ENCODE data around the gene LHFPL6.

The LHFPL6 gene

DNA sequence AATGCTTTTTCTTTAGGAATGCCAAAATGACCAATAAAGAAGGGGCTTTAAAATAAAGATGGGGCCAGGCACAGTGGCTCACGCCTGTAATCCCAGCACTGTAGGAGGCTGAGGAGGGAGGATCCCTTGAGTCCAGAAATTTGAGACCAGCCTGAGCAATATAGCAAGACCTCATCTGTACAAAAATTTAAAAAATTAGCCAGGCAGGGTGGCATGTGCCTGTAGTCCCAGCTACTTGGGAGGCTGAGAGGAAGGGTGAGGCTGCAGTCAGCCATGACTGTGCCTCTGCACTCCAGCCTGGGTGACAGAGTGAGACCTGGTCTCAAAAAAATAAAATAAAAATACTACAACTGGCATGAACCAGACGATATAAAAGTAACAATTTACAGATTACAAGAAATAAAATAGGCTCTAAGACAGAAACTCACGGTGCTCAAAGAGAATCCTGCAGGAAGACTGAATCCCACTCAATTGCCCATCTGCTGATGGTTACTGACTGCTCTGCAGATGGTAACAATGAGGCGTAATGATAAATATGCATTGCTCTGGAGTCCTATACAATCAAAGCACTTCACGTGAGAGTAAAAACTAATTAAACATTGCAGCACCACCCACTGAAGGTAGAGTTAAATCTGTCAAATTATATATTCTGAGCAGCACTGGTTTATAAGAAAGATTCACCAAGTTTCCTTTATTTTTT lies 93.2 kb downstream of the LHFPL6 start:
- DNase-seq, result no peak

DNA sequence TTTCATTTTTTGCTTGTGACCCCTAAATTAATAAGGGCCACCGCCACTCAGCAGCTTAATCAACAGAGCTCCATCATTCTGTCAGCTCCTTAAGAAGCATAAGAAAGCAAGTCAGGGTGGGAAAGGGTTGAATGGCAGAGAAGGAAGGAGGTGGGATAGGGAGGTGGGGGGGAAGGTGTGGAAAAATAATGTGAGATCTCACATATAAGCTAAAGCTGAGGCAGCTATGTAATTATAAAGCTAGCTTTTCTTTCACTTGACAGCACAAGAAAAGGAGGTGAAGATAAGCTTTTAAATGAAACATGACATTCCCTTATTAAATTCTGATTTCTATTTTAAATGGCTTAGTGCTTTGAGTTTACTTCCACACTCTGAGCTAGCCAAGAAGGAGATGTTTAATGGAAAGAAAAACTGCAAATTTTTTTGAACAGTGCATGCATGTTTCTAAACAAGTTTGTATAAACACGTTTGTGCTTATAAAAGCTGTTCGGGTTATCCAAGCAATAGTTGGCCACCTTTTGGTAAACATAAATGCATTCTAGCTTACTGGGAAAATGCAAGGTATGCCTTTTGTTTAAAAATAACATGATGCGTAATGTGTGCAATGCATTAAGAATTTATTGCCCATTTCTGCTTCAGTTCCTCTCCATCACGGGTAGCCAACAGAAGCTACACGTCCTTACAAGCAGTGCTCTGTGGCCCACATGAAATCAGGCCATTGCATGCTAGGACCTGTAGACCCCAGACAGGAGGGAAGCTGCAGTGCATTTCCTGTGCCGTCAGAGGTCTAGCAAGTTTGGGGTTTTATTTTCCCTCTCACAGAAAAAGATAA lies 96.2 kb downstream of the LHFPL6 start:
- DNase-seq, result no peak

DNA sequence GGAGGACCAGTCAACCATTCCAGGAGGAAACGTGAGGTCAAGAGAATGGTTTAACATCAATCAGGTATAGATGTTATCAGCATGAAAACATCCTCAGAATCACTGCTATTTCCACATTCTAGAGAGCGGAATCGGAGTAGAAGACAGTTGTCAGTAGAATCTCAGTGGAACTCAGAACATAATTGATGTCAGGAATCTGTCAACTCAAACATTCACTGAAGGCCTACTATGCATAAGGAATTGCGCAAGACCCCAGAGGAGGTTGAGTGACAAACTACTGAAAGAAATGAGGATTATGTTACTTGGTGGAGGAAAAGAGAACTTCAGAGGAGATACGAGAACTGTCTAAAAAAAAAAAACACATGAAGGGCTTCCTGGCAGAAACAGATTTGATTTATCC lies 97.8 kb downstream of the LHFPL6 start:
- no peak for DNase-seq

DNA sequence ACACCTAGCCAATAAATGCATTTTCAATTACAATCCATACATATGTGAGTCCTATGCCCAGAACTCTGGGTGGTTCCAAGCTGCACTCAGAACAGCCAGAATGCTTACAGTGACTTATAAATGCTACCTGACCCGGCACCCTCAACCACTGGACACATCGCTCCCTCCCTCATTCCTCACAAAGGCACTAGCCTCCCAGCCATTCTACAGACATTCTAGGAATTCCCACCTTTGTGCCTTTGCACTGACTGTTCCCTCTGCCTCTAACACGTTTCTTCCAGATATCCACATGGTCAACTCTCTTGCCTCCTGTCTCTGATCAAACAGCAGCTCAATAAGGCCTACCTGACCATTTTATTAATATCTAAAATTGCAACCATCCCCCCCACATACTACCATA lies 99.9 kb downstream of the LHFPL6 start:
- no peak for DNase-seq

DNA sequence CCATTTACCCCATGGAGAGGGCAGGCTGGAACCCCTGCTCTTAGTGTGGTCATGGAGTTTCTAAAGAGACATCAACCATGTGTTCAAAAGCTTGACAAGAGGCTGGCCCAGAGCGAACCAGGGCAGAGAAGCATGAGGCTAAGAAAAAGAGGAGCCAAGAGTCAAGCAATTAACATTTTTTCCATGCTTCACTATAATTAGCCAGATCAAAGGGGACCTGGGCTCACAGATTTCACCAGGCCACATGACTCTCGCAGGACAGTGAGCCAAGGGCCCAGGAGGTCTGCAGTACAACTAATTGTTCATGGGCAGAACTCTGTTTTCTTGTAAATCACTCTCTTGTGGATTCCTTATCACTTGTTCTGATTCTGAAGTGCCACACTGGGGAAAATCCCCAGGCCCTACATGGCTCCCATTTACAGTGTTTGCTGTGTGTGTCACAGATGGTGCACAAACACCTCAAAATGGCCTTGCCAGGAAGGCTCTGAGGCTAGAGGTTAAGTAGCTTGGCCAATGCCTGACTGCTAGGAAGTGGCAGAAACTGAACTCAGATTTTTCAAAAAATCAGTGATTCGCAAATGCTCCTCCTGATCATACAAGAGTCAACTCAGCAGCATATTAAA lies 101.2 kb downstream of the LHFPL6 start:
- no peak for DNase-seq

DNA sequence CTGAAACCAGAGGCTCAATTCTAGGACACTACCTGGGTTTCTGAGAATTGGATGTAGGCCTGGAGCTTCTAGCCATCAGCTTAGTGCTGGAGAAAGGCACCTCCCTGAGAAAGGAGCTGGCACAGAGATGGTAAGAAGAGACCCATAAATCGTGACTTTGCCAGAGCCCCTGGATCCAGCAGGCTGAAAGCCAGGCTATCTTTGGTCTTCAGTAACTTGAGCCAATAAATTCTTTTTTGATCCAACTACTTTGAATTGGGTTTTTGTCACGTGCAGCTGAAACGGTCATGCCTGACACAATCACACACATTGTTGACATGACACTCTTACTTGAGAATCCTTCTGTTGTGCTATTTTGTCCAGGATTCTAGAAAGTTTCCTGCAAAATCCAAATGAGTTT lies 103.4 kb downstream of the LHFPL6 start:
- no peak for DNase-seq

DNA sequence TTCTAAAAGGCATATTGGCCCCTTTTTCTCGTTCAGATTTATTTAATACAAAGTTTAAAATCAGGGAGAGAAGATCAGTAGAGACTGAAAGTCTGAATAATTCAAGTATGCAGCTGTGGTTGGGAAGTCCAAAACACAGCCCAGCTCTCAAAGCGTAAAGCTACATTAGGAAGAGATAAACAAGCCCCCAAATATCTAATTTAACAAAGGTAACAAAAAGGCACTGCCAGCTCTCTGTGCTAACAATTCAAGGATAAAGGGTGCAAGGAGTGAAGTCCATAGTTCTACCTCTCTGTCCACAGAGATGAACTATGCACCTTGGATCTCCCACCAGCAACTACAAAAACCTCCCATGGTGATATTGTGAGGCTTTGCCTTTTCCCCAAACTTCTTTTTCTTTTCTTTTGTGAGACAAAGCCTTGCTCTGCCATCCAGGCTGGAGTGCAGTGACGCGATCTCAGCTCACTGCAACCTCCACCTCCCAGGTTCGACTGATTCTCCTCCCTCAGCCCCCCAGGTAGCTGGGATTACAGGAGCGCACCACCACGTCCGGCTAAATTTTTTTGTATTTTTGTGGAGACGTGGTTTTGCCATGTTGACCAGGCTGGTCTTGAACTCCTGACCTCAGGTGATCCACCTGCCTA lies 104.4 kb downstream of the LHFPL6 start:
- DNase-seq, result no peak

DNA sequence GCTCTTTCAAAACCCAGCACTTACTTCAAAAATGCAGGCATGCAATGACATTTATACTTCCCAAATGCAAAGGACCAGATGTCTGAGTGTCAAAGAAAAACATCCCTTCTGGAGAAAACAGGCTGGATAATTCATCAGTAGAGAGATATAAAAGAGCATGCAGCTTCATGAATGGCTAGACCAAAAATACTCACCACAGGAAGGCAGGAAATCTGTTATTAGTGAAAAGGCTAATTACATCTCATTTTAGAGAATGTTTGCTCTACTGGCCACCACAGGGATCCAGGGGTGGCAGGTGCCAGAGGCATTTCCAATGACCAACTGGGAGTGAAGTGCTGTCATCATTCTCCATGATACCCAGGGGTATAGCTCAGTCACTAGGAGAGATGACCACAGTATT lies 106.5 kb downstream of the LHFPL6 start:
- no peak for DNase-seq

DNA sequence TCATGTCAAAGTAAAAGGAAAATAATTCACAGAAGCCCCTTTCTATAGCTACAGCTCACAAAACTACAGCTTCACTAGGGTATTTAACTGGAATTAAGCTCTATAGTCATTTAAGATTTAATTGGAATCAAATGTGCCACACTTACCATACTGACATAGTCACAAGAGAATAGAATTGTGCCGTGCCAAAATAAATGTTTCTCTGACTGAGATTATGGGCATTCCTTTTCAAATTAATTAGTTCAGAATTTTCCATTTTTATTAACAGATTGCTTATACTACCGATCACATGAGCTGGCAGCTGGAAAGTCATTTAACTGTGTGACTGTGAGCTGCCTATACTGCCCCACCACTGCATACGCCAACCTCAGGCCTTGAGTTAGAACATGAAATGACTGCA lies 108.4 kb downstream of the LHFPL6 start:
- DNase-seq, result no peak

DNA sequence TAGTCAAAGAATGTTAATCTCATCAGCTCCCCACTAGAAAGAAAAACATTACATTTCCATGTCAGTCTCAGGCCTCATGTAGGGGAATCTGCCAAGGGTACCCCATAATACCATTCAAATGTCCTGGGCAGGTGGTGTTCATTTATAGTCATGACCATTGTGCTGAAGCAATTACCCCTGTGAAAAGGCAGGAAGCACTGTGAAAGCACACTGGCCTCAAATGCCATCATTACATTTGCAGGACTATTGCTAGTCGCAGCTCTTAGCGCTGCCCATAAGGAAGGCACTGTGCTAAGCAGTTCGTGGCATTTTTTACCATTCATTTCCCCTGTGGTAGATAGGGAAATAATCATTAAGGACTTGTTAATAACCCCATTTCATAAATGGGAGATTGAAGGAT lies 109.0 kb downstream of the LHFPL6 start:
- DNase-seq, result no peak

DNA sequence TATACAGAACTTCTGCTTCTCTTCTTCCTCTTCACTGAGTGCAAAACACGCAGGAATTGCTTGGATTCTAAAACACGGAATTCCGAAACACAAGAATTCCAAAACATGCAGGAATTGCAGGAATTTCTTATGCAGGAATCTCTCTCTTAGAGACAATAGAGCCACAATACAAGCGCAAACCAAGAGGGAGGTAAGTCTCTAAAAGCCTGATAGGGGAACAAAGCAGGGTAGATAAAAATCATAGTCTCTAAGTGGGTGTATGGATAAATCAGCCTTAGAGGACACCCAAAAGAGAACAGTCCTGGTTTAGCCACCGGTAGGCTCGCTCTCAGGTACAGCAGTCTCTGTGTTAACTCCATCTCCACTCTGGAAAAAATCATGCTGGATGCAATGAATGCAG lies 112.9 kb downstream of the LHFPL6 start:
- DNase-seq, result no peak

DNA sequence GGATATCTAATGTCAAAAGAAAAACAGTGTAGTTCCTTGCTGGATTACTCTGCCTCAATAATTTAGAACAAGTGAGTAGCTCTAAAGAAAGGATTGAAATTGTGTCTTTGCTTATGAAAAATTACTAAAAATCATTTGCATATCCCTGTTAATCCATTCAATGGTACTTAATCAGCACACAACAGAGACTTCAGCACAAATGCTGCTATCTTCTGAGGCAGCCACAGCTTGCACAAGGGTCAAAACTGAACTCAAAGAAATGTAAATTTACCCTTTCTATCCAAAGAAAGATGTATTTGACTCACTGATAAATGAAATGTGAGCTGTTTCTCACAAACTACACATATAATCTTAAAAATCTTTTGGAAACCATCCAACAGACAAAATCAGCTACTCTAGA lies 116.2 kb downstream of the LHFPL6 start:
- DNase-seq, result no peak

DNA sequence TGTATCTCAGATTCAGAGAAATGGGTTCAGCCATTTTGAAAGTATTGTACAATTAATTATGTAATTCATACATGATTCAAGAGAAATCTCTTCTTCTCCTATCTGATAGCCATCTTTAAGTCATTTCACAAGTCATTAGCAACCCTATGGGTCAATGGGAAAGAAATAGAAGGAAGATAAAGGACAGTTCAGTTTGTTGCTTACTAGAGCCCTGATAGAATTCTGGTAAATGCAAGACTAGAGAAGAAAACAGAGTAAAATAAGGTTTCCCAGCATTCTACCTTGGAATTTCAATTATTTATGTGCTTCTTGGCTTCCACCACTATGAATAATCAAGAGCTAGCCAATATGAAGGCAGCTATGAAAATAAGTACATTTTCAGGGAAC lies 117.7 kb downstream of the LHFPL6 start:
- no peak for DNase-seq

DNA sequence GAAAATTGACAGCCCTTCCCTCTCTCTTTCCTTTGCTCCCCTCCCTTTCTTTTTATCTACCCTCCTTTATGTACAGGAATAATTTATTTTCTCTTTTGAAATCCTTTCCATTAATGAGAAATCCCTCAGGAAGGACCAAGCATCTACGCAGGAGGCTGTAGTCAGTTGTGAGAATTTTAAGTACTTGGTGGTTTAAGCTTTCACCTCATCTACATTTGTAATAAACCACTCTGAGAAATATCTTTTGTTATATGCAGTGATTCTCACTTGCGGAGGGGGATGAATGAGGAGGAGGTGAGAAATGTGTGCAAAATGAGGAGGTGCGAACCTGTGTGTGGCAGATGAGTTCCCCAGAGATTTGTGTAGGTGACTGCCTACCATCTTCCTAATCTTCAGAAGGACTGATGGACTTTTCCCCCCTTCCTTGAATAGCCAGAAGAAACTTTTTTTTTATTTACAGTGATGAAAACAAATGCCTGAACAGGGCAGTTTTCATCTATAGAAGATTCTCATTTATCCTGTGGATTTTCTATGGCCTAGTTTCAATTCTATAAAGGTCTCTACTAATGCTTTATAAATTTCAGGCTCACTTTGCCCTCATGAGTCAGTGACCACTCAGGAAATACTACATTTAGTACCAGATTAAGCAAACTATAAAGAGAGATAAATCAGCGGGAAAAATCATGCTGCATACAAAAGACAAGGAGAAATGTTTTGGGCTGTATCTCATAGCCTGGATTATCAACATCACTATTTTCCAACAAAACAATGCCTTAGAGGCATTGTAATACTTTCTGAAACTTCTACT lies 118.3 kb downstream of the LHFPL6 start:
- no peak for DNase-seq

DNA sequence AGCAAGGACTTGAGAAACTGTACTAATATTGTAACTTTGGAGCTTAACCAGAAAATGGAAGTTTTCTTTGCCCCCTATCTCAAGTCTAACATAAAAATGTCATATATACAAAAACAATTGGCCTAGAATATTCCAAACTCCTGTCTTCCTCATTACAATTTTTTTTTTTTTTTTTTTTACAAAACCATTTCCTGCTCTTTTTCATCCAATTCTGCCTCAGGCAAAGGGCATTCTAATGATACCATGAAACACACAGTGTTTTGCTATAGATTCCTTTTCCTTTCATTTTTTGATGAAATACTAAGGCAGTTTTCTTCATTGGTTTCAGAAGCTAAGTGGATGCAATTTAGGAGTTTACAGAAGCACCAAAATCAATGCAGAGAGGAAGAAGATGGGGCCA lies 119.7 kb downstream of the LHFPL6 start:
- no peak for DNase-seq

DNA sequence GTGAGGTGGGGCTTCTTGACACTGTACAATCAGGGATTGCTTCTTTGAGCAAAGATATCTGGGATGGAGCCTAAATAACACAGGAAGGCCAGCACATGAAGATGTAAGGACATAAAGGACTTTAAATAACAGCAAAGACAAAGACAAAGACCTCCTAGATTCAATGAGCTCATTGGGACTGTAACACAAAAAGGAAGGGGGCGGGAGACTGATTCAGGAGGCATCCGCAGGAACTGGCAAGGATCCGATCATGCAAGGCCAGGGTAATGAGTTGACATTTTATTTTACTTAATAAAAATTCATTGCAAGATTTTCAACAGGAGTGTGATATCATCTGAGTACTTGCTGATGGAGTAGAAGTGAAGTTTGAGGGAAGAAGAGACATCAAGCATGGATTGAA lies 121.5 kb downstream of the LHFPL6 start:
- no peak for DNase-seq

DNA sequence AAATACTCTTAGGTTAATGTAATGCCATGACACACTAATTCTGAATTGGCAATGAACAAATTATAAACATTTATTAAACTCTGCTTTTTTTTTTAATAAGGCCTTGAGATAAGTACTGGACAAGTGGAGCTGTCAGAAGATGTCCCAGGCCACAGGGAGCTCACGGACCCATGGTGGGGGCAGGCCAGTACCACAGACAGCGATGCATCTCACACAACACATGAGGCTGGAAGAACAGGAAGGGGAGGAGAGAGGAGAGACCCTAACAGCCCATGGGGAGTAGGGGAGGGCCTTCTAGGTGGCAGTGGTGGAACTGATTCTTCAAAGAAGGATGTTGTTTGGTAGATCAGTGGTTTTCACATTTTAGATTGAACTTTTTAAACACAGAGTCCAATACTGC lies 128.4 kb downstream of the LHFPL6 start:
- DNase-seq, result no peak

DNA sequence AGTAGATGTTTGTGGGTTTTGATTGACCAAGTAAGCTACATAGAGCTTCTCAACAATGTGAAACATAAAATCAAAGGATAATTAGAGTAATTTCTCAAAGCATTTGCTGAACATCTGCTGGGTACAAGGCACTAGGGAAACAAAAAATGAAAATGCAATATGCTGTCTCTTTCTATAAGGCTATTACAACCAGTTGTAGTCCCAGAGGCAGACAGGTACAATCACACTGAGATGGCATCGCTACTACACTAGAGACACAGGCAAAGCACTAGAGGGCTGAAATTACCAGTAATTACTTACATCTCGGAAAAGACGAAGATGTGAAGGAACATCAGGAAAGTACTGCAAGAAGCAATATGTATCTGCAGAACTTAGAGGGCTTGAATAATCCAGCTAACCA lies 133.3 kb downstream of the LHFPL6 start:
- DNase-seq, result no peak

DNA sequence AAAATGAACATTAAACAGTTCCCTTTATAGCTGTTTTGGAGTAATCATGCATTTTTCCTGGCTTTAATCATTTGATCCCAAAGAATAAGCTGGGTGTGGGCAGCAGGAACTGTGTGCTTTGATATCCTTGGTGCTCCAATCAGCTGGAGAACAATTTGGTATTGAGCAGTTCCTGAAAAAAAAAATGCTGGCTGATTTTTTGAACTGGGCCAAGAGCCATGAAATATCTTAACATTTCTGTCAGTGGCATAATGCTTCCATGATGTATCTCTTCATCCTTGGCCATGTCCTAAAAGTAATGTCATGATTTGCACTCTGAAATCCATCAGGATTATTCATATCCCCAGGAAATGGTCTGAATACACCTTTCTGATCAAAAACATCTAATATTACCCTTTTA lies 134.7 kb downstream of the LHFPL6 start:
- DNase-seq, result no peak

DNA sequence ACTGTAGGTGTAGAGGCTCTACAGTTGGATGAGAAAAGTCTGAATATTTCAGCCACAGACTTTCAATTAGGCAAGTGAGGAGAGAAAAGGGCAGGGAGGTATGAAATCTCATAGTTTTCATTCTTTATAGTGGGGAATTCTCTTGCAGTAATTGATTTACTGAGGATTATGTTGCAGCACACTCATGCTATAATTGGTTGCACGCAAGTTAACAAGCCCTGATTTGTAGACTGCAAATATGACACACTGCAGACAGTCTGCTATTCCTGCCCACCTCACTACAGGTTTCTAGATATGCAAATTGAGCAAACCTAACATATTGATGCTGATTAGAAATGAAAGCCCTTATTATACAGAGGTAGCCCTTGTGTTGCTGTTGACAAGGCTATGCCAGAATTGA lies 139.4 kb downstream of the LHFPL6 start:
- no peak for DNase-seq

DNA sequence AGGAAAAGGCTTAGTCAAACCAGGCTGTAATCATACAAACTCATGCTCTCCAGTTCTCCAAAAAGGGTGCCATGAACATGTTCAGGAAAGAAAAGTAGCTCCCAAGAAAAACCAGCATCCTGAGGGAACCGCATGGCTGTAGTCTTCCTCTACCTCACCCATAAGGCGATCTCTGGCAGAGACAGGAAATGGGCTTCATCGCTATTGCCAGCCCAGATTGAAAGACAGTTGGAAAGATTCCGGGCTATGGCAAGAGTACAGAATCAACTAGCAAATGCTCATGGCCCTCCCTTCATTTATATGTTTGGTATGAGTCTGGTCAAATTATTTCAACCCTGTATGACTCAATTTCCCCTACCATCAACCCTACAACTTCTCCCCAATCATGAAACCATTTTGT lies 140.1 kb downstream of the LHFPL6 start:
- DNase-seq, result no peak

DNA sequence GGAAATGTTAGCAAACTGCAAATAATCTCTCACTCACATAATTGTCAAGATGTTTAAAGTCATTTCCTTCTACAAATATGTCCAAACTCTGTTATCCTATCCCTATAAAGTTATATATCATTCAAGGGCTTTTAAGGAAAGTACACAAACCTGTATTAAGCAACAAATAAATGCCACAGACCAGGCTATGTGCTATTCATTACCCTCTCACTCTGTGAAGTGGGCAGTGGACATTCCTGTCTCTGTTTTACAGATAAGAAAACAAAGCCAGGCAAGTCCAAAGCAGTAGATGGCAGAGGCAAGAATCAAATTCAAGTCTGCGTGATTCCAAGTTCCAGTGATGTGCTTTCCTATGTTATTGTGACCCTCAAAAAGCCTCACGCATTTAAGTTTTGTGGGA lies 140.6 kb downstream of the LHFPL6 start:
- DNase-seq, result no peak

DNA sequence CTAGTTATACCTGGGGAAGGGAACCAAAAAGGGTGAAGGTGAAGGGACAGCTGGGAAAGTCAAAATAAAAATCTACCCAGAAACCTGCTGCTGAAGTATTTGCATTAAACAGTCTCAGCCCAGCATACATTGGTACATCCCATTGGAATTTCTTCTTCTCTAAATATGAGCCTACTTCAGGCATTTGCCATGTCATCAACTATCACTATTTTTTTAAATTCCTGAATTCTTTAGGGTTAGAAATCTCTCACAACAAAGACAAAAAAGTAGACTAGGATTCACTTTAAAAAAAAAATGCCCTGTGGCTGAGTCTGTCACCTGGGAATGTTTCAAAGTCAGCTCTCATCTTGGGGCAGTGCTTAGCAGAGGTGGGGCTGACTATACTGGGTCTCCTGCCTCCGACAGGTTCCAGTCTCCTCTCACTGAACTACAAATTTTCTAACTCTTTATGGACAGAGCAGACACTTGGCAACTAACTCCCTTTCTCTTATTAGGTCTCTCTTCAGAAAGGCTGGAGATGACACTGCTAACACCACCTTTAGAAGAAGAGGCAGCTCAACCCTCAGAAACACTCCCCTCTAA lies 141.2 kb downstream of the LHFPL6 start:
- DNase-seq, result no peak
